ENCODE data around the gene SH3RF3.
"Not testable (repeated sequence)": the region's sequence is repeated elsewhere in the genome, so short reads cannot be mapped to it uniquely, and the experiment has no call there.

The SH3RF3 gene

GRCh38 chr2:109208951-109209335 is 79.9 kb downstream of the SH3RF3 start:
- Histone ChIP-seq H3K27ac (peak overlapping the region in 2 of 21 experiments; percentile 12 to 61), H3K4me3 (no peak overlapping the region)

GRCh38 chr2:109209412-109209811 is 80.4 kb downstream of the SH3RF3 start:
- peak overlapping the region in 2 of 21 experiments; percentile 12 to 61 for H3K27ac ChIP-seq
- H3K4me3 ChIP-seq: no peak overlapping the region

GRCh38 chr2:109209941-109210340 is 80.9 kb downstream of the SH3RF3 start:
- no peak overlapping the region for H3K27ac ChIP-seq
- no peak overlapping the region for H3K4me3 ChIP-seq

- Histone ChIP-seq H3K27ac (no peak overlapping the region), H3K4me3 (no peak overlapping the region)
These were observed 81.6 kb downstream of the SH3RF3 start for GRCh38 chr2:109210431-109211200.

- Histone ChIP-seq H3K4me3 (no peak overlapping the region), H3K27ac (no peak overlapping the region)
These were observed 82.3 kb downstream of the SH3RF3 start for GRCh38 chr2:109211315-109211714.

- H3K27ac ChIP-seq: no peak overlapping the region
- no peak overlapping the region for H3K4me3 ChIP-seq
These were observed 84.0 kb downstream of the SH3RF3 start for GRCh38 chr2:109212836-109213563.

- Histone ChIP-seq H3K27ac (peak overlapping the region in 1 of 21 experiments; percentile 24), H3K4me3 (no peak overlapping the region)
These were observed 84.8 kb downstream of the SH3RF3 start for GRCh38 chr2:109213646-109214433.

GRCh38 chr2:109214651-109215371 is 85.8 kb downstream of the SH3RF3 start:
- H3K4me3 ChIP-seq: no peak overlapping the region
- H3K27ac ChIP-seq: no peak overlapping the region

- Histone ChIP-seq H3K4me3 (no peak overlapping the region), H3K27ac (no peak overlapping the region)
These were observed 86.9 kb downstream of the SH3RF3 start for GRCh38 chr2:109215866-109216265.

GRCh38 chr2:109216332-109216731 is 87.3 kb downstream of the SH3RF3 start:
- H3K4me3 ChIP-seq: no peak overlapping the region

GRCh38 chr2:109217362-109218086 is 88.5 kb downstream of the SH3RF3 start:
- Histone ChIP-seq H3K4me3 (no peak overlapping the region), H3K27ac (peak overlapping the region in 1 of 21 experiments; percentile 5)

More at GRCh38 chr2:109216332-109216731, 87.3 kb downstream of the SH3RF3 start:
- H3K27ac ChIP-seq: no peak overlapping the region

- peak overlapping the region in 2 of 21 experiments; percentile 6 to 29 for H3K27ac ChIP-seq
- no peak overlapping the region for H3K4me3 ChIP-seq
These were observed 89.2 kb downstream of the SH3RF3 start for GRCh38 chr2:109218087-109218791.

- Histone ChIP-seq H3K27ac (peak overlapping the region in 1 of 21 experiments; percentile 6), H3K4me3 (no peak overlapping the region)
These were observed 89.8 kb downstream of the SH3RF3 start for GRCh38 chr2:109218792-109219126.

- Histone ChIP-seq H3K27ac (no peak overlapping the region), H3K4me3 (no peak overlapping the region)
These were observed 91.9 kb downstream of the SH3RF3 start for GRCh38 chr2:109220860-109221259.

- not testable (repeated sequence) for H3K4me3 ChIP-seq, H3K27ac ChIP-seq
These were observed 92.3 kb downstream of the SH3RF3 start for GRCh38 chr2:109221316-109221715.

GRCh38 chr2:109222422-109222821 is 93.4 kb downstream of the SH3RF3 start:
- Histone ChIP-seq H3K27ac (no peak overlapping the region), H3K4me3 (no peak overlapping the region)

- Histone ChIP-seq H3K27ac (no peak overlapping the region), H3K4me3 (no peak overlapping the region)
These were observed 93.9 kb downstream of the SH3RF3 start for GRCh38 chr2:109222825-109223471.

GRCh38 chr2:109223490-109223889 is 94.5 kb downstream of the SH3RF3 start:
- no peak overlapping the region for H3K27ac ChIP-seq
- H3K4me3 ChIP-seq: no peak overlapping the region

All from skin epidermis (tissue), 12 donors.